GDM1 (cell line): ENCODE data around the gene SRXN1.

Experiments used
- DNase-seq: peaks from one replicate; lab custom pipeline; 2025; lab: John Stamatoyannopoulos, UW

The SRXN1 gene

GRCh38 chr20:607476-607875, 45.5 kb downstream of the SRXN1 start:
- DNase-seq = no peak

- DNase-seq = no peak
Measured at GRCh38 chr20:605237-605636, 47.8 kb downstream of the SRXN1 start.

- no peak for DNase-seq
Measured at GRCh38 chr20:603116-603640, 49.8 kb downstream of the SRXN1 start.

GRCh38 chr20:602111-602970, 50.7 kb downstream of the SRXN1 start:
- no peak for DNase-seq

- no peak for DNase-seq
Measured at GRCh38 chr20:600736-601135, 52.3 kb downstream of the SRXN1 start.

- no peak for DNase-seq
Measured at GRCh38 chr20:600141-600540, 52.9 kb downstream of the SRXN1 start.

- DNase-seq = no peak
Measured at GRCh38 chr20:598133-598850, 54.7 kb downstream of the SRXN1 start.

GRCh38 chr20:597560-597959, 55.4 kb downstream of the SRXN1 start:
- no peak for DNase-seq
